Testis (tissue), 2 donors: ENCODE results near the gene AGBL4.

Experiments used
- POLR2A ChIP-seq: fragments of 450-650 bp; IDR thresholded peaks from one replicate; pipeline ENCODE4 v1.6.1; 2017; ENCODE audit warnings: antibody characterized with exemption, mild to moderate bottlenecking, moderate library complexity
- TF ChIP-seq, protein P1 (sequence below), 3 experiments: fragments of 450-650 bp in 2 of 3; fragments of 200-600 bp in 1 of 3; sonication (generic) in 1 of 3; IDR thresholded peaks; one replicate each; pipeline ENCODE4 v1.5.1; 2016 to 2019; ENCODE audit warnings: antibody characterized with exemption in 3 of 3, mild to moderate bottlenecking in 2 of 3, moderate library complexity in 1 of 3

DNA sequence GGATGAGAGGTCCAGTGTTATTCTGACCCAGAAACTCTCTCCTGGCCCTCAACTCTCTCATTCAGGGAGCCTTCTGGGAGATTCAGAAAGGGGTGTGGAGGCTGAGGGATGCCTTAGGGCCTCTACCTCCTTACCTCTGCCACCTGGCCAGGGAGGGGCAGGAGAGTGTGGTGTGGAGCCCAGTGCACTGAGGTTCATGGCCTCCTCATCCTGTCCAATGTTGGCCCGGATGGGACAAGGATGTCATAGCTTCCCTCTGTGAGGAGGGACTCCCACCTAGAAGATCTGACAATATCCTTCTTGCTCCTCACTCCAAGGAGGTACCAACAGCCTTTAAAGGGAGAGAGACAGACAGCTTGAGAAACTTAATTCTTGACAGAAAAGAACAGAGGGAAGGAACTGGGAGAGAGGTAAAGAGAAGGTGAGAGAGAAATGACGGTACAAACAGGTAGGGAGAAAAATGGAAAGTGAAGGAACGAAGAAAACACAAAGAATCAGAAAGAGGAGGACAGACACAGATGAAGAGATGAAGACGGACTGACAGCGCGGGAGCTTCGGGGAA, 1247.8 kb downstream of the AGBL4 start:
- TF ChIP-seq POLR2A: no peak
- TF ChIP-seq, protein P1, sequence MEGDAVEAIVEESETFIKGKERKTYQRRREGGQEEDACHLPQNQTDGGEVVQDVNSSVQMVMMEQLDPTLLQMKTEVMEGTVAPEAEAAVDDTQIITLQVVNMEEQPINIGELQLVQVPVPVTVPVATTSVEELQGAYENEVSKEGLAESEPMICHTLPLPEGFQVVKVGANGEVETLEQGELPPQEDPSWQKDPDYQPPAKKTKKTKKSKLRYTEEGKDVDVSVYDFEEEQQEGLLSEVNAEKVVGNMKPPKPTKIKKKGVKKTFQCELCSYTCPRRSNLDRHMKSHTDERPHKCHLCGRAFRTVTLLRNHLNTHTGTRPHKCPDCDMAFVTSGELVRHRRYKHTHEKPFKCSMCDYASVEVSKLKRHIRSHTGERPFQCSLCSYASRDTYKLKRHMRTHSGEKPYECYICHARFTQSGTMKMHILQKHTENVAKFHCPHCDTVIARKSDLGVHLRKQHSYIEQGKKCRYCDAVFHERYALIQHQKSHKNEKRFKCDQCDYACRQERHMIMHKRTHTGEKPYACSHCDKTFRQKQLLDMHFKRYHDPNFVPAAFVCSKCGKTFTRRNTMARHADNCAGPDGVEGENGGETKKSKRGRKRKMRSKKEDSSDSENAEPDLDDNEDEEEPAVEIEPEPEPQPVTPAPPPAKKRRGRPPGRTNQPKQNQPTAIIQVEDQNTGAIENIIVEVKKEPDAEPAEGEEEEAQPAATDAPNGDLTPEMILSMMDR (IDR thresholded peaks at IDR 0.05): no peak
